HCT116 (cell line): Measurements from ENCODE around the gene SNRNP200.

Experiments used
- ATF3 ChIP-seq: IDR thresholded peaks from 2 replicates; pipeline ENCODE4 v1.6.1; 2012
- CTCF ChIP-seq, 3 experiments: fragments of 200-600 bp in 1 of 3; sonication (generic) in 1 of 3; IDR thresholded peaks in 2 of 3; conservative IDR thresholded peaks in 1 of 3; 2 replicates each; pipeline ENCODE4 v1.5.1; 2012 to 2017; ENCODE audit warnings: low read depth in 2 of 3, low read length in 2 of 3, antibody characterized with exemption in 1 of 3, borderline replicate concordance in 1 of 3, control low read depth in 1 of 3, mild to moderate bottlenecking in 1 of 3, mixed read lengths in 1 of 3, mixed run types in 1 of 3, moderate library complexity in 1 of 3; ENCODE audit not compliant: insufficient read depth in 1 of 3
- EGR1 ChIP-seq: IDR thresholded peaks from 2 replicates; pipeline ENCODE4 v1.6.1; 2012; ENCODE audit warnings: low read depth
- EZH2 ChIP-seq: fragments of 200-600 bp; sonication (generic); IDR thresholded peaks from 2 replicates; pipeline ENCODE4 v1.6.1; 2017; ENCODE audit warnings: antibody characterized with exemption, mixed run types
- EZH2phosphoT487 ChIP-seq: fragments of 200-600 bp; IDR thresholded peaks from 2 replicates; pipeline ENCODE4 v1.6.1; 2018; ENCODE audit warnings: antibody characterized with exemption, borderline replicate concordance
- FOSL1 ChIP-seq: IDR thresholded peaks from 2 replicates; pipeline ENCODE4 v1.6.1; 2012; ENCODE audit warnings: low read depth
- JUND ChIP-seq: IDR thresholded peaks from 2 replicates; pipeline ENCODE4 v1.6.1; 2012
- POLR2A ChIP-seq: IDR thresholded peaks from 2 replicates; pipeline ENCODE4 v1.7.0; 2011; ENCODE audit warnings: borderline replicate concordance; ENCODE audit not compliant: insufficient read depth, insufficient read length; ENCODE audit errors: extremely low read depth
- POLR2AphosphoS5 ChIP-seq: IDR thresholded peaks from 2 replicates; pipeline ENCODE4 v1.6.1; 2011; ENCODE audit warnings: mild to moderate bottlenecking, low read depth, low read length, moderate library complexity
- RAD21 ChIP-seq: IDR thresholded peaks from 2 replicates; pipeline ENCODE4 v1.6.1; 2012; ENCODE audit warnings: low read depth, mild to moderate bottlenecking
- SIN3A ChIP-seq: IDR thresholded peaks from 2 replicates; pipeline ENCODE4 v1.6.1; 2012; ENCODE audit warnings: low read depth
- YY1 ChIP-seq: IDR thresholded peaks from 2 replicates; pipeline ENCODE4 v1.6.1; 2011; ENCODE audit warnings: low read length, low read depth, moderate library complexity, mild to moderate bottlenecking; ENCODE audit not compliant: insufficient replicate concordance; ENCODE audit errors: extremely low read depth

GRCh38 chr2:96304606-96305005, 740 bp downstream of the SNRNP200 start:
- TF ChIP-seq EGR1, result no peak
- TF ChIP-seq CTCF (IDR thresholded peaks at IDR 0.05 in 2 of 3, conservative IDR thresholded peaks at IDR 0.05 in 1 of 3; ENCODE audit: borderline replicate concordance in 1 of 3, insufficient read depth in 1 of 3, low read depth in 2 of 3, low read length in 2 of 3), result no peak
- no peak for TF ChIP-seq POLR2A
- no peak for TF ChIP-seq SIN3A
- no peak for TF ChIP-seq POLR2AphosphoS5
- no peak for TF ChIP-seq EZH2
- TF ChIP-seq EZH2phosphoT487, result no peak
- TF ChIP-seq RAD21, result no peak
- no peak for TF ChIP-seq YY1
- TF ChIP-seq JUND, result no peak
- TF ChIP-seq FOSL1, result no peak
- TF ChIP-seq ATF3, result no peak
